ENCODE data around the gene GARIN5B. TPM values are rescaled to one million over a fixed set of nuclear protein-coding genes. Genes with fewer than 3 reads are reported as not detected.
"Not testable (repeated sequence)": the region's sequence is repeated elsewhere in the genome, so short reads cannot be mapped to it uniquely, and the experiment has no call there.

The GARIN5B gene
- total and polyA plus RNA-seq, 2 donors (not counting 1 experiment from before 2014, with no cell fraction given), result not detected

GRCh38 chr19:55405638-55406037, 42.6 kb upstream of the GARIN5B start:
- DNase-seq (no peak), ATAC-seq (ENCODE audit: low read depth) (no peak)
- H3K27ac Mint-ChIP-seq, result peak overlapping the region; percentile 7
- peaks cover 0 to 46% of the 10 kb centered on the region in 2 experiments for H3K36me3 ChIP-seq (replicated peaks in 1 of 2; ENCODE audit: control extremely low read depth in 1 of 2, control insufficient read depth in 1 of 2, extremely low read depth in 1 of 2, insufficient read depth in 2 of 2, low read length in 1 of 2)
- peaks cover 5% of the 10 kb centered on the region for H3K9me3 Mint-ChIP-seq (ENCODE audit: insufficient read depth)
- POLR2A ChIA-PET, result interaction anchor here (0.6 to 0.7 kb wide), 2 partner anchors 67 to 71 kb away, joined by 3 read pairs; partner anchors contain the start of genes KMT5C and ZNF628
- H3K4me3 ChIP-seq (ENCODE audit: control extremely low read depth in 1 of 5, extremely low read depth in 1 of 5, insufficient read depth in 1 of 5, low read depth in 2 of 5, low read length in 4 of 5), result no peak overlapping the region
- peaks cover 0 to 20% (median 3%) of the 10 kb centered on the region in 3 donors for H3K9me3 ChIP-seq (ENCODE audit: control extremely low read depth in 1 of 3, control insufficient read depth in 2 of 3, insufficient read depth in 1 of 3, low read length in 2 of 3)
- CTCF ChIA-PET, result interaction anchor here (0.5 to 0.7 kb wide), 2 partner anchors 10 to 304 kb away, joined by 3 read pairs; no protein-coding TSS in a partner anchor
- H3K79me2 ChIP-seq (ENCODE audit: control insufficient read depth, insufficient read depth, low read length), result peaks cover 25% of the 10 kb centered on the region
- no peak overlapping the region for H3K27ac ChIP-seq (ENCODE audit: low read length in 2 of 2)
- no peak overlapping the region for H2AFZ ChIP-seq (ENCODE audit: insufficient read depth, low read depth, low read length, poor library complexity, severe bottlenecking)
- H3K4me3 Mint-ChIP-seq, result peak overlapping the region; percentile 98
- 93% methylated on average over 5 of the region's 5 CpGs for WGBS (ENCODE audit: insufficient coverage)
- intact Hi-C loops (cut with micrococcal nuclease), result loop anchor here (5.0 kb wide), 4 partner anchors 57 to 237 kb away; partner anchors contain the start of genes C19orf85, FIZ1, ISOC2 and ZNF580
- TF ChIP-seq CTCF (IDR thresholded peaks at IDR 0.05) (no peak), EZH2 (IDR thresholded peaks at IDR 0.05; ENCODE audit: borderline replicate concordance, insufficient read depth, low read depth, low read length, poor library complexity, severe bottlenecking) (no peak)
- peaks cover 11% of the 10 kb centered on the region for H4K20me1 ChIP-seq (ENCODE audit: control insufficient read depth, insufficient read depth, low read length, poor library complexity, severe bottlenecking)
- no peak overlapping the region for H3K9ac ChIP-seq (ENCODE audit: low read length)
- no peaks in the 10 kb centered on the region for H3K27me3 ChIP-seq (replicated peaks in 1 of 4; ENCODE audit: control extremely low read depth in 1 of 4, control insufficient read depth in 3 of 4, insufficient read depth in 4 of 4, low read length in 3 of 4)
- H3K4me2 ChIP-seq (replicated peaks; ENCODE audit: low read depth, low read length, poor library complexity, severe bottlenecking), result no peak overlapping the region
- peaks cover 32% of the 10 kb centered on the region for H3K4me1 Mint-ChIP-seq
- H3K27me3 Mint-ChIP-seq, result no peaks in the 10 kb centered on the region
- H3K4me1 ChIP-seq (ENCODE audit: control insufficient read depth in 2 of 2, insufficient read depth in 2 of 2, low read length in 2 of 2), result peaks cover 11 to 25% of the 10 kb centered on the region in 2 donors

- peaks cover 0 to 57% of the 10 kb centered on the region in 2 experiments for H3K36me3 ChIP-seq (replicated peaks in 1 of 2; ENCODE audit: control extremely low read depth in 1 of 2, control insufficient read depth in 1 of 2, extremely low read depth in 1 of 2, insufficient read depth in 2 of 2, low read length in 1 of 2)
- no peaks in the 10 kb centered on the region for H3K27me3 ChIP-seq (replicated peaks in 1 of 4; ENCODE audit: control extremely low read depth in 1 of 4, control insufficient read depth in 3 of 4, insufficient read depth in 4 of 4, low read length in 3 of 4)
- no peak overlapping the region for H3K4me3 ChIP-seq (ENCODE audit: control extremely low read depth in 1 of 5, extremely low read depth in 1 of 5, insufficient read depth in 1 of 5, low read depth in 2 of 5, low read length in 4 of 5)
- no peak for ATAC-seq (ENCODE audit: low read depth)
- peaks cover 11% of the 10 kb centered on the region for H4K20me1 ChIP-seq (ENCODE audit: control insufficient read depth, insufficient read depth, low read length, poor library complexity, severe bottlenecking)
- intact Hi-C loops (cut with micrococcal nuclease), result no loop called here
- H3K27me3 Mint-ChIP-seq, result no peaks in the 10 kb centered on the region
- no peak for DNase-seq
- H2AFZ ChIP-seq (ENCODE audit: insufficient read depth, low read depth, low read length, poor library complexity, severe bottlenecking), result no peak overlapping the region
- H3K9me3 Mint-ChIP-seq (ENCODE audit: insufficient read depth), result no peaks in the 10 kb centered on the region
- ChIA-PET POLR2A (interaction anchor here (0.6 kb wide), 1 partner anchor 75 kb away, joined by 3 read pairs; no protein-coding TSS in a partner anchor), CTCF (interaction anchor here (1.3 kb wide), 1 partner anchor 13 kb away, joined by 4 read pairs; no protein-coding TSS in a partner anchor)
- peaks cover 20% of the 10 kb centered on the region for H3K4me1 Mint-ChIP-seq
- no peak overlapping the region for H3K4me2 ChIP-seq (replicated peaks; ENCODE audit: low read depth, low read length, poor library complexity, severe bottlenecking)
- peaks cover 25% of the 10 kb centered on the region for H3K79me2 ChIP-seq (ENCODE audit: control insufficient read depth, insufficient read depth, low read length)
- no CpG with 5 or more reads among the region's 2 CpGs for WGBS (ENCODE audit: insufficient coverage)
- no peak overlapping the region for H3K9ac ChIP-seq (ENCODE audit: low read length)
- no peak overlapping the region for H3K27ac ChIP-seq (ENCODE audit: low read length in 2 of 2)
- TF ChIP-seq CTCF (IDR thresholded peaks at IDR 0.05) (no peak), EZH2 (IDR thresholded peaks at IDR 0.05; ENCODE audit: borderline replicate concordance, insufficient read depth, low read depth, low read length, poor library complexity, severe bottlenecking) (no peak)
- peaks cover 6 to 18% of the 10 kb centered on the region in 2 donors for H3K4me1 ChIP-seq (ENCODE audit: control insufficient read depth in 2 of 2, insufficient read depth in 2 of 2, low read length in 2 of 2)
- no peak overlapping the region for H3K4me3 Mint-ChIP-seq
- H3K27ac Mint-ChIP-seq, result no peak overlapping the region
- no peaks in the 10 kb centered on the region for H3K9me3 ChIP-seq (ENCODE audit: control extremely low read depth in 1 of 3, control insufficient read depth in 2 of 3, insufficient read depth in 1 of 3, low read length in 2 of 3)
Observed at GRCh38 chr19:55402509-55402908, 39.4 kb upstream of the GARIN5B start.

GRCh38 chr19:55401390-55401789, 38.3 kb upstream of the GARIN5B start:
- POLR2A ChIA-PET; H3K27me3 ChIP-seq (replicated peaks in 1 of 4; ENCODE audit: control extremely low read depth in 1 of 4, control insufficient read depth in 3 of 4, insufficient read depth in 4 of 4, low read length in 3 of 4); intact Hi-C loops (cut with micrococcal nuclease); H3K4me3 Mint-ChIP-seq; H3K4me2 ChIP-seq (replicated peaks; ENCODE audit: low read depth, low read length, poor library complexity, severe bottlenecking); H3K9me3 ChIP-seq (ENCODE audit: control extremely low read depth in 1 of 3, control insufficient read depth in 2 of 3, insufficient read depth in 1 of 3, low read length in 2 of 3); H3K27me3 Mint-ChIP-seq; H3K27ac ChIP-seq (ENCODE audit: low read length in 2 of 2); H3K9ac ChIP-seq (ENCODE audit: low read length); ATAC-seq (ENCODE audit: low read depth); CTCF ChIA-PET; H2AFZ ChIP-seq (ENCODE audit: insufficient read depth, low read depth, low read length, poor library complexity, severe bottlenecking); H3K4me3 ChIP-seq (ENCODE audit: control extremely low read depth in 1 of 5, extremely low read depth in 1 of 5, insufficient read depth in 1 of 5, low read depth in 2 of 5, low read length in 4 of 5); H3K27ac Mint-ChIP-seq; DNase-seq; H3K9me3 Mint-ChIP-seq (ENCODE audit: insufficient read depth): not testable (repeated sequence)
- H3K4me1 Mint-ChIP-seq, result peaks cover 13% of the 10 kb centered on the region
- Histone ChIP-seq H3K79me2 (ENCODE audit: control insufficient read depth, insufficient read depth, low read length) (peaks cover 16% of the 10 kb centered on the region), H3K4me1 (ENCODE audit: control insufficient read depth in 2 of 2, insufficient read depth in 2 of 2, low read length in 2 of 2) (peaks cover 1 to 10% of the 10 kb centered on the region in 2 donors), H4K20me1 (ENCODE audit: control insufficient read depth, insufficient read depth, low read length, poor library complexity, severe bottlenecking) (peaks cover 11% of the 10 kb centered on the region), H3K36me3 (replicated peaks in 1 of 2; ENCODE audit: control extremely low read depth in 1 of 2, control insufficient read depth in 1 of 2, extremely low read depth in 1 of 2, insufficient read depth in 2 of 2, low read length in 1 of 2) (peaks cover 0 to 54% of the 10 kb centered on the region in 2 experiments)
- 92% methylated on average over 2 of the region's 28 CpGs for WGBS (ENCODE audit: insufficient coverage)

Data from B cell (primary cell).